DMS79 (cell line): ENCODE measurements around the gene F8.
"Not testable (repeated sequence)": the region's sequence is repeated elsewhere in the genome, so short reads cannot be mapped to it uniquely, and the experiment has no call there.

Experiments used
- DNase-seq: peaks from one replicate; lab custom pipeline; 2025; lab: John Stamatoyannopoulos, UW

F8 gene

GRCh38 chrX:154986826-154987575 is 35.5 kb downstream of the F8 start:
- no peak for DNase-seq

GRCh38 chrX:154981116-154981411 is 41.5 kb downstream of the F8 start:
- DNase-seq = peak; percentile 16

- DNase-seq = peak; percentile 21
These were observed 42.0 kb downstream of the F8 start for GRCh38 chrX:154980330-154981115.

GRCh38 chrX:154979629-154980028 is 42.9 kb downstream of the F8 start:
- DNase-seq = no peak

GRCh38 chrX:154968353-154968752 is 54.2 kb downstream of the F8 start:
- DNase-seq = no peak

GRCh38 chrX:154967603-154968002 is 54.9 kb downstream of the F8 start:
- DNase-seq = no peak

- no peak for DNase-seq
These were observed 60.6 kb downstream of the F8 start for GRCh38 chrX:154961947-154962346.

- not testable (repeated sequence) for DNase-seq
These were observed 66.7 kb downstream of the F8 start for GRCh38 chrX:154955799-154956198.

- DNase-seq = not testable (repeated sequence)
These were observed 83.3 kb downstream of the F8 start for GRCh38 chrX:154939265-154939664.

- not testable (repeated sequence) for DNase-seq
These were observed 97.8 kb downstream of the F8 start for GRCh38 chrX:154924771-154925170.

- DNase-seq = peak; percentile 60
These were observed 104.5 kb downstream of the F8 start for GRCh38 chrX:154918060-154918483.

- DNase-seq = no peak
These were observed 108.5 kb downstream of the F8 start for GRCh38 chrX:154914052-154914451.

GRCh38 chrX:154910528-154910927 is 112.0 kb downstream of the F8 start:
- DNase-seq = not testable (repeated sequence)

GRCh38 chrX:154910048-154910447 is 112.5 kb downstream of the F8 start:
- not testable (repeated sequence) for DNase-seq

GRCh38 chrX:154908821-154909220 is 113.7 kb downstream of the F8 start:
- DNase-seq = no peak

GRCh38 chrX:154902408-154902807 is 120.1 kb downstream of the F8 start:
- DNase-seq = no peak

- DNase-seq = no peak
These were observed 122.2 kb downstream of the F8 start for GRCh38 chrX:154900323-154900722.

GRCh38 chrX:154892296-154892695 is 130.2 kb downstream of the F8 start:
- DNase-seq = no peak

- no peak for DNase-seq
These were observed 131.4 kb downstream of the F8 start for GRCh38 chrX:154890990-154891639.

- not testable (repeated sequence) for DNase-seq
These were observed 135.7 kb downstream of the F8 start for GRCh38 chrX:154886789-154887221.

GRCh38 chrX:154886069-154886788 is 136.3 kb downstream of the F8 start, which contains the start of gene F8A1:
TSS of gene F8A1 (plus strand) at chrX:154886355. CDS start at chrX:154886375, 20 bp downstream.
- not testable (repeated sequence) for DNase-seq

- not testable (repeated sequence) for DNase-seq
These were observed 137.0 kb downstream of the F8 start for GRCh38 chrX:154885549-154885948.
